Panc1 (cell line): ENCODE results near the gene SPOCK1. TPM values are rescaled to one million over a fixed set of nuclear protein-coding genes. Genes with fewer than 3 reads are reported as not detected.
A peak's percentile ranks its signal among the peaks of the same experiment; 100 is the strongest.
"Not testable (repeated sequence)": the region's sequence is repeated elsewhere in the genome, so short reads cannot be mapped to it uniquely, and the experiment has no call there.

Experiments used
- ATAC-seq: fragments of 200-7000 bp; cut with Tn5 transposase; 2 replicates; pipeline ENCODE4 v1.9.1; 2020; ENCODE audit warnings: mild to moderate bottlenecking, moderate library complexity
- BruUV-seq: library from RNA; stranded (reverse); fragments of 400-500 nt; replicated peaks from 2 replicates; lab custom pipeline; 2021; lab: Mats Ljungman, UMichigan
- CTCF ChIA-PET: fragments of 300-600 bp; sonication (Branson Sonifier 250); formaldehyde crosslinking; loops from one replicate; lab custom pipeline; 2022; ENCODE audit warnings: antibody characterized with exemption; lab: Charles Lee
- POLR2A ChIA-PET: fragments of 300-600 bp; sonication (Branson Sonifier 250); formaldehyde crosslinking; loops from one replicate; lab custom pipeline; 2022; ENCODE audit warnings: antibody characterized with exemption; lab: Charles Lee
- DNase-seq: peaks from one replicate; pipeline ENCODE4 v3.0.0-alpha.2; 2010; ENCODE audit warnings: low read depth, low spot score
- H3K27ac ChIP-seq: 2 replicates; pipeline ENCODE4 v1.5.1; 2011; ENCODE audit warnings: mild to moderate bottlenecking, low read length, inconsistent platforms
- H3K27me3 ChIP-seq: fragments of 200-500 bp; sonication (Bioruptor generic); 2 replicates; pipeline ENCODE4 v1.6.0; 2014; ENCODE audit warnings: low read length, inconsistent platforms; ENCODE audit not compliant: control insufficient read depth, insufficient read depth
- H3K36me3 ChIP-seq: fragments of 200-500 bp; sonication (Bioruptor generic); 2 replicates; pipeline ENCODE4 v1.5.1; 2014; ENCODE audit warnings: inconsistent platforms, mild to moderate bottlenecking, low read length, moderate library complexity; ENCODE audit not compliant: control insufficient read depth, insufficient read depth
- H3K4me1 ChIP-seq: 2 replicates; pipeline ENCODE4 v1.5.1; 2011; ENCODE audit warnings: inconsistent platforms, mild to moderate bottlenecking, low read length, moderate library complexity; ENCODE audit not compliant: control insufficient read depth, insufficient read depth
- H3K4me3 ChIP-seq, 2 experiments: 2 replicates each; pipeline ENCODE4 v1.5.1; 2011 to 2012; ENCODE audit warnings: low read depth in 2 of 2, low read length in 2 of 2, mild to moderate bottlenecking in 2 of 2, inconsistent platforms in 1 of 2, moderate library complexity in 1 of 2
- H3K9me3 ChIP-seq: fragments of 200-500 bp; sonication (Bioruptor generic); 2 replicates; pipeline ENCODE4 v1.5.1; 2014; ENCODE audit warnings: low read depth, mild to moderate bottlenecking, inconsistent platforms, low read length, moderate library complexity; ENCODE audit not compliant: control insufficient read depth, insufficient read depth
- POLR2AphosphoS5 ChIP-seq: IDR thresholded peaks from 2 replicates; pipeline ENCODE4 v1.6.1; 2012; ENCODE audit warnings: mild to moderate bottlenecking, low read depth, low read length, moderate library complexity
- SIN3A ChIP-seq: IDR thresholded peaks from 2 replicates; pipeline ENCODE4 v1.6.1; 2012; ENCODE audit warnings: low read depth, mild to moderate bottlenecking, low read length, moderate library complexity, borderline replicate concordance; ENCODE audit not compliant: insufficient read depth
- TCF7L2 ChIP-seq: IDR thresholded peaks from 2 replicates; pipeline ENCODE4 v1.6.1; 2011; ENCODE audit warnings: mild to moderate bottlenecking, low read depth, low read length, inconsistent platforms
- in situ Hi-C: cut with HindIII; loops from 2 replicates; pipeline ENCODE4 v1.10.0; 2016; ENCODE audit warnings: low sequenced_read_pairs, low pct_unique_long_range_greater_than_20kb
- intact Hi-C: fragments of 100-400 bp; cut with micrococcal nuclease; formaldehyde crosslinking; loops from one replicate; pipeline ENCODE4 v1.10.0; 2022; ENCODE audit not compliant: unreplicated experiment
- total RNA-seq: library from RNA; stranded (reverse); gene quantifications from one replicate; pipeline ENCODE4 v1.2.1, GENCODE V29; 2021; ENCODE audit not compliant: unreplicated experiment
- TF ChIP-seq, protein P1 (sequence below): fragments of 450-650 bp; IDR thresholded peaks from 2 replicates; pipeline ENCODE4 v1.5.1; 2017; ENCODE audit warnings: mild to moderate bottlenecking
- TF ChIP-seq, protein P2 (sequence below), 2 experiments: IDR thresholded peaks; 2 replicates each; pipeline ENCODE4 v1.6.1; 2011 to 2012; ENCODE audit warnings: low read depth in 2 of 2, control low read depth in 1 of 2, low read length in 1 of 2, mild to moderate bottlenecking in 1 of 2, moderate library complexity in 1 of 2; ENCODE audit not compliant: insufficient read depth in 1 of 2

The SPOCK1 gene
- total RNA-seq, 1 experiment from 2014 or later = 15.6 TPM

DNA sequence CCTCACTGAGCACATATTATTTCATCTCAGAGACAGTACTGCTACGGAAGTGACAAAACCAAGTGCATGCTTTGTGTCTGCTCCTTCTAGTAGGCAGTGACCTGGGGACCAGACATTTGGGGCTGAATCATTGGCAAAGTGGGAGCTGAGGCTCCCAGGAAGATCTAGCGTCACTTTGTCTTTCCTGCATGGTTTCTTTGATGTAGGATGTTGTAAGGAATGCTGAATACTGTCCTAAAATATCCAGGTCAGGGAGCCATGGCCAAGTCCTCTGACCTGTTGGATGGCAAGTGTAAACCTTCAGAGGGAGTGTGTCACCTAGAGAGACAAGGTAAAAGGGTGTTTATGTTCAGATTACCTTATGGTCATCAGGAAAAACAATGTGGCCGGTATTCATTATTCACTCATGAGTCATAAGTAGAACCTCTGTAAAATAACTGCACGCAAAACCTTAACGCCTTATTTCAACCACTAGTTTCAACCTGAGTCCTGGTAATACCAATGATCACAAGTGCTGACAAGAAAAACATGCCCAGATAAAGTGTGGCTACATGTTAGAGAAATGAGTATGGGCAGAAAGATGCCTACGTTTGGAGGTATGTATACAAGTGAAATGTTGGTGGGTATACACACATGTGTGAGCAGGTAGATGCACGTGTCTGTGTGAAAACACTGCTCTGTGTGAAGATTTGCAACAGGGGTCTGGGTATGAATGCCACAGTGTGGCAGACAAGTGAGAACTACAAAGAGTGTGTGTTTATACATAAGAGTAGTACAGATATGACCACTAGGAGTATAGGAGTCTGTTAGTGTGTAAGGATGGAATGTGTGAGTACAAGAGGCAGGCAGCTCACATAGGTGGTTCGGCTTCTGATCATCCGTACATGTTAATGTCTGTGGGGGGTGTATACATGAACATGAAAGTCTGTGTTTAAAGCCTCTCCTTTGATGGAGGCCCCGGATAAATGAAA, 263.9 kb downstream of the SPOCK1 start:
- Histone ChIP-seq H3K4me1 (no peaks in the 10 kb centered on the region), H3K9me3 (no peaks in the 10 kb centered on the region), H3K27ac (no peak overlapping the region), H3K27me3 (no peaks in the 10 kb centered on the region), H3K4me3 (no peak overlapping the region), H3K36me3 (no peaks in the 10 kb centered on the region)
- intact Hi-C loops (no loop called here), in situ Hi-C loops (no loop called here)
- ChIA-PET CTCF (no interaction called here), POLR2A (no interaction called here)
- BruUV-seq = no TSS peak
- DNase-seq = peak; percentile 58
- TF ChIP-seq, protein P1, sequence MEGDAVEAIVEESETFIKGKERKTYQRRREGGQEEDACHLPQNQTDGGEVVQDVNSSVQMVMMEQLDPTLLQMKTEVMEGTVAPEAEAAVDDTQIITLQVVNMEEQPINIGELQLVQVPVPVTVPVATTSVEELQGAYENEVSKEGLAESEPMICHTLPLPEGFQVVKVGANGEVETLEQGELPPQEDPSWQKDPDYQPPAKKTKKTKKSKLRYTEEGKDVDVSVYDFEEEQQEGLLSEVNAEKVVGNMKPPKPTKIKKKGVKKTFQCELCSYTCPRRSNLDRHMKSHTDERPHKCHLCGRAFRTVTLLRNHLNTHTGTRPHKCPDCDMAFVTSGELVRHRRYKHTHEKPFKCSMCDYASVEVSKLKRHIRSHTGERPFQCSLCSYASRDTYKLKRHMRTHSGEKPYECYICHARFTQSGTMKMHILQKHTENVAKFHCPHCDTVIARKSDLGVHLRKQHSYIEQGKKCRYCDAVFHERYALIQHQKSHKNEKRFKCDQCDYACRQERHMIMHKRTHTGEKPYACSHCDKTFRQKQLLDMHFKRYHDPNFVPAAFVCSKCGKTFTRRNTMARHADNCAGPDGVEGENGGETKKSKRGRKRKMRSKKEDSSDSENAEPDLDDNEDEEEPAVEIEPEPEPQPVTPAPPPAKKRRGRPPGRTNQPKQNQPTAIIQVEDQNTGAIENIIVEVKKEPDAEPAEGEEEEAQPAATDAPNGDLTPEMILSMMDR = no peak
- TF ChIP-seq TCF7L2 (no peak), SIN3A (no peak), POLR2AphosphoS5 (no peak)
- TF ChIP-seq, protein P2, sequence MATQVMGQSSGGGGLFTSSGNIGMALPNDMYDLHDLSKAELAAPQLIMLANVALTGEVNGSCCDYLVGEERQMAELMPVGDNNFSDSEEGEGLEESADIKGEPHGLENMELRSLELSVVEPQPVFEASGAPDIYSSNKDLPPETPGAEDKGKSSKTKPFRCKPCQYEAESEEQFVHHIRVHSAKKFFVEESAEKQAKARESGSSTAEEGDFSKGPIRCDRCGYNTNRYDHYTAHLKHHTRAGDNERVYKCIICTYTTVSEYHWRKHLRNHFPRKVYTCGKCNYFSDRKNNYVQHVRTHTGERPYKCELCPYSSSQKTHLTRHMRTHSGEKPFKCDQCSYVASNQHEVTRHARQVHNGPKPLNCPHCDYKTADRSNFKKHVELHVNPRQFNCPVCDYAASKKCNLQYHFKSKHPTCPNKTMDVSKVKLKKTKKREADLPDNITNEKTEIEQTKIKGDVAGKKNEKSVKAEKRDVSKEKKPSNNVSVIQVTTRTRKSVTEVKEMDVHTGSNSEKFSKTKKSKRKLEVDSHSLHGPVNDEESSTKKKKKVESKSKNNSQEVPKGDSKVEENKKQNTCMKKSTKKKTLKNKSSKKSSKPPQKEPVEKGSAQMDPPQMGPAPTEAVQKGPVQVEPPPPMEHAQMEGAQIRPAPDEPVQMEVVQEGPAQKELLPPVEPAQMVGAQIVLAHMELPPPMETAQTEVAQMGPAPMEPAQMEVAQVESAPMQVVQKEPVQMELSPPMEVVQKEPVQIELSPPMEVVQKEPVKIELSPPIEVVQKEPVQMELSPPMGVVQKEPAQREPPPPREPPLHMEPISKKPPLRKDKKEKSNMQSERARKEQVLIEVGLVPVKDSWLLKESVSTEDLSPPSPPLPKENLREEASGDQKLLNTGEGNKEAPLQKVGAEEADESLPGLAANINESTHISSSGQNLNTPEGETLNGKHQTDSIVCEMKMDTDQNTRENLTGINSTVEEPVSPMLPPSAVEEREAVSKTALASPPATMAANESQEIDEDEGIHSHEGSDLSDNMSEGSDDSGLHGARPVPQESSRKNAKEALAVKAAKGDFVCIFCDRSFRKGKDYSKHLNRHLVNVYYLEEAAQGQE (IDR thresholded peaks at IDR 0.05; ENCODE audit: insufficient read depth in 1 of 2, low read depth in 2 of 2, low read length in 1 of 2) = no peak
- peak; percentile 71 for ATAC-seq

DNA sequence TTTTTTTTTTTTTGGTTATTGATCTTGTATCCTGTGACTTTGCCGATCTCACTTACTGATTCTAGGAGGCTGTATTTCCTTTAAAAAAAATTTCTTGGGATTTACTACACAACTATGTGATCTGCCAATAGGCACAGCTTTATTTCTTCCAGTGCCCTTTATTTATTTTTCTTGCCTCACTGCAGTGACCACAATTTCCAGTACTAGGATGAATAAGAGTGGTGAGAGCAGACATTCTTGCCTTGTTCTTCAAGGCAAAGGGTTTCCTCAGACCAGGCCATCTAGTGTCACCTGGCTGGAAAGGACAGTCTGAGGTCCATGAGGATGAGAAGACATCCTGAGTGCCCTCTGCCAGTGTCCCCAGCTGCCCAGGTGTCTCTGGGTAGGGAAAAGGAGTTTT, 265.4 kb downstream of the SPOCK1 start:
- ATAC-seq = no peak
- Histone ChIP-seq H3K27me3 (no peaks in the 10 kb centered on the region), H3K9me3 (no peaks in the 10 kb centered on the region), H3K36me3 (no peaks in the 10 kb centered on the region), H3K27ac (no peak overlapping the region), H3K4me1 (no peaks in the 10 kb centered on the region), H3K4me3 (no peak overlapping the region)
- ChIA-PET POLR2A (no interaction called here), CTCF (no interaction called here)
- in situ Hi-C loops = no loop called here
- BruUV-seq = no TSS peak
- intact Hi-C loops = no loop called here
- TF ChIP-seq, protein P1 = no peak
- TF ChIP-seq, protein P2 (IDR thresholded peaks at IDR 0.05; ENCODE audit: insufficient read depth in 1 of 2, low read depth in 2 of 2, low read length in 1 of 2) = no peak
- TF ChIP-seq TCF7L2 = no peak
- TF ChIP-seq POLR2AphosphoS5 = no peak
- no peak for TF ChIP-seq SIN3A
- no peak for DNase-seq

DNA sequence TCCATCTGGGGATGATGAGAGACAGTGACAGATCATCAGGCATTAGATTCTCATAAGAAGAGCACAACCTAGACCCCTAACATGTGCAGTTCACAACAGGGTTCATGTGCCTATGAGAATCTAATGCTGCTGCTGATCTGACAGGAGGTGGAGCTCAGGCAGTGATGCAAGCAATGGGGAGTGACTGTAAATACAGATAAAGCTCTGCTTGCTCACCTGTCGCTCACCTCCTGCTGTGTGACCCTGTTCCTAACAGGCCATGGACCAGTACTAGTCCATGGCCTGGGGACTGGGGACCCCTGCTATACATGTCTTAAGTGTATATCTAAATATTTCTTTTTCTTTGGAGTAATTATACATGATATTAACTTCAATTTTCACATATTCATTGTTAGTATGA, 265.8 kb downstream of the SPOCK1 start:
- H3K9me3 ChIP-seq, H3K4me1 ChIP-seq, in situ Hi-C loops, H3K36me3 ChIP-seq, DNase-seq, BruUV-seq, H3K4me3 ChIP-seq, intact Hi-C loops, H3K27me3 ChIP-seq, POLR2A ChIA-PET, ATAC-seq, H3K27ac ChIP-seq, CTCF ChIA-PET: not testable (repeated sequence)
